A673 (cell line): ENCODE data around the gene OSBPL1A.

Source experiments
- CTCF ChIP-seq: fragments of 300-800, 200-600 bp; sonication (generic); conservative IDR thresholded peaks from 2 replicates; pipeline ENCODE4 v1.5.1; 2017; ENCODE audit warnings: low read depth, mild to moderate bottlenecking, antibody characterized with exemption, low read length, moderate library complexity, mixed read lengths
- EZH2 ChIP-seq: fragments of 200-600 bp; sonication (generic); IDR thresholded peaks from 2 replicates; pipeline ENCODE4 v1.6.1; 2017; ENCODE audit warnings: borderline replicate concordance, low read depth, mild to moderate bottlenecking, mixed read lengths, antibody characterized with exemption, low read length; ENCODE audit not compliant: poor library complexity, severe bottlenecking

- TF ChIP-seq CTCF (no peak), EZH2 (no peak)
Observed at GRCh38 chr18:24153397-24153796, 244.2 kb downstream of the OSBPL1A start.
